Measurements from ENCODE around the gene ANXA2R.

DNA sequence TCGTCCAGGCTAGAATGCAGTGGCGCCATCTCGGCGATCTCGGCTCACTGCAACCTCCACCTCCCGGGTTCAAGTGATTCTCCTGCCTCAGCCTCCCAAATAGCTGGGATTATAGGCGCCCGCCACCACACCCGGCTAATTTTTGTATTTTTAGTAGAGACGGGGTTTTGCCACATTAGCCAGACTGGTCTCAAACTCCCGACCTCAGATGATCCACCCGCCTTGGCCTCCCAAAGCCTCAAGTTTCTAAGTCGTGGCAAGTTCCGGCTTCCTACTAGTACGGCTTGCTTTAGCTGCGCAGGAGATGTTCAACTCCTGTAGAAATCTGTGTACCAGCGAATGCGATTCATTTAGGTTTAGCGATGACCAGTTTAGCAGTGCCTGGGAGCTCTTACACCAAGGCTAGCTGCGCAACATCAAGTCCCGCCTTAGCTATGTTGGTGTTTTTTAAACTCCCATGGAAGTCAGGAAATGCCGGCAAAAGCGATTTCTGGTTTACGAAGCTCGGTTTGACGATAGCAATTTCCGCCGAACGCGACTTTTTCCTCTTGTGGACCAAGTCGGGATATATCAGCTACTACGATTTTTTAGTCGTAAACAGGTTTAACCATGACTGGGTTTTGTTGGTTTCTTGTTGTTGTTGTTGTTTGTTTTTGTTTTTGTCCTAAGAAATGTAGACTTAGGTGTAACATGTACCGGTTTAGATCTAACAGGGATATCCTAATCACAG, 46.4 kb downstream of the ANXA2R start:
- TF ChIP-seq POLR2A (IDR thresholded peaks at IDR 0.05): no peak
- TF ChIP-seq, protein P1, sequence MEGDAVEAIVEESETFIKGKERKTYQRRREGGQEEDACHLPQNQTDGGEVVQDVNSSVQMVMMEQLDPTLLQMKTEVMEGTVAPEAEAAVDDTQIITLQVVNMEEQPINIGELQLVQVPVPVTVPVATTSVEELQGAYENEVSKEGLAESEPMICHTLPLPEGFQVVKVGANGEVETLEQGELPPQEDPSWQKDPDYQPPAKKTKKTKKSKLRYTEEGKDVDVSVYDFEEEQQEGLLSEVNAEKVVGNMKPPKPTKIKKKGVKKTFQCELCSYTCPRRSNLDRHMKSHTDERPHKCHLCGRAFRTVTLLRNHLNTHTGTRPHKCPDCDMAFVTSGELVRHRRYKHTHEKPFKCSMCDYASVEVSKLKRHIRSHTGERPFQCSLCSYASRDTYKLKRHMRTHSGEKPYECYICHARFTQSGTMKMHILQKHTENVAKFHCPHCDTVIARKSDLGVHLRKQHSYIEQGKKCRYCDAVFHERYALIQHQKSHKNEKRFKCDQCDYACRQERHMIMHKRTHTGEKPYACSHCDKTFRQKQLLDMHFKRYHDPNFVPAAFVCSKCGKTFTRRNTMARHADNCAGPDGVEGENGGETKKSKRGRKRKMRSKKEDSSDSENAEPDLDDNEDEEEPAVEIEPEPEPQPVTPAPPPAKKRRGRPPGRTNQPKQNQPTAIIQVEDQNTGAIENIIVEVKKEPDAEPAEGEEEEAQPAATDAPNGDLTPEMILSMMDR (IDR thresholded peaks at IDR 0.05): no peak

Data from ovary (tissue), 3 donors.